Neural cell (in vitro differentiated cells): ENCODE results near the gene STAT3. TPM values are rescaled to one million over a fixed set of nuclear protein-coding genes. Genes with fewer than 3 reads are reported as not detected.
A peak's percentile ranks its signal among the peaks of the same experiment; 100 is the strongest.

Source experiments
- H2AFZ ChIP-seq: fragments of 200-600, 300-800 bp; sonication (generic), shearing (Covaris generic); 2 replicates; pipeline ENCODE4 v1.6.0; 2014; ENCODE audit warnings: low read depth, mild to moderate bottlenecking, antibody characterized with exemption, low read length, moderate library complexity
- H3F3A ChIP-seq: fragments of 200-600 bp; shearing (Covaris generic); 2 replicates; pipeline ENCODE4 v1.6.1; 2016; ENCODE audit warnings: mild to moderate bottlenecking, moderate library complexity, mixed read lengths, antibody characterized with exemption, low read length; ENCODE audit not compliant: insufficient read depth, poor library complexity, severe bottlenecking
- H3K27ac ChIP-seq: fragments of 200-600, 300-800 bp; sonication (generic), shearing (Covaris generic); 2 replicates; pipeline ENCODE4 v1.5.1; 2014; ENCODE audit warnings: mild to moderate bottlenecking, low read length, moderate library complexity
- H3K27me3 ChIP-seq: fragments of 300-800, 200-600 bp; sonication (generic), shearing (Covaris generic); 2 replicates; pipeline ENCODE4 v1.6.0; 2014; ENCODE audit warnings: mild to moderate bottlenecking, low read depth, low read length, moderate library complexity; ENCODE audit not compliant: insufficient read depth
- H3K36me3 ChIP-seq: fragments of 300-800, 200-600 bp; sonication (generic), shearing (Covaris generic); 2 replicates; pipeline ENCODE4 v1.5.1; 2014; ENCODE audit warnings: mild to moderate bottlenecking, antibody characterized with exemption, low read length, moderate library complexity; ENCODE audit not compliant: insufficient read depth
- H3K4me2 ChIP-seq: fragments of 300-800, 200-600 bp; sonication (generic), shearing (Covaris generic); 2 replicates; pipeline ENCODE4 v1.6.0; 2014; ENCODE audit warnings: mild to moderate bottlenecking, low read length
- H3K4me3 ChIP-seq: fragments of 300-800, 200-600 bp; sonication (generic), shearing (Covaris generic); 2 replicates; pipeline ENCODE4 v1.5.1; 2014; ENCODE audit warnings: mild to moderate bottlenecking, low read length, moderate library complexity
- H3K79me2 ChIP-seq: fragments of 200-600 bp; shearing (Covaris generic); replicated peaks from 2 replicates; pipeline ENCODE4 v1.6.0; 2014; ENCODE audit warnings: mild to moderate bottlenecking, low read length, moderate library complexity; ENCODE audit not compliant: insufficient read depth
- H3K9ac ChIP-seq: fragments of 300-800, 200-600 bp; sonication (generic), shearing (Covaris generic); 2 replicates; pipeline ENCODE4 v1.6.1; 2016; ENCODE audit warnings: mild to moderate bottlenecking, low read length, mixed read lengths
- H3K9me2 ChIP-seq: fragments of 200-600 bp; shearing (Covaris generic); 2 replicates; pipeline ENCODE4 v1.6.1; 2016; ENCODE audit warnings: mild to moderate bottlenecking, low read length, mixed read lengths; ENCODE audit not compliant: insufficient read depth
- H3K9me3 ChIP-seq: fragments of 200-600, 300-800 bp; sonication (generic), shearing (Covaris generic); 2 replicates; pipeline ENCODE4 v1.6.1; 2016; ENCODE audit warnings: mild to moderate bottlenecking, mixed run types, low read length, moderate library complexity, mixed read lengths
- H4K20me1 ChIP-seq: fragments of 200-600 bp; shearing (Covaris generic); 2 replicates; pipeline ENCODE4 v1.6.1; 2016; ENCODE audit warnings: mild to moderate bottlenecking, mixed run types; ENCODE audit not compliant: insufficient read depth
- CTCF ChIP-seq: fragments of 450-650 bp; IDR thresholded peaks from 2 replicates; pipeline ENCODE4 v1.5.1; 2014; ENCODE audit warnings: antibody characterized with exemption, mild to moderate bottlenecking, moderate library complexity; ENCODE audit not compliant: poor library complexity, severe bottlenecking
- EP300 ChIP-seq: fragments of 450-650 bp; conservative IDR thresholded peaks from 2 replicates; pipeline ENCODE4 v1.6.1; 2014; ENCODE audit warnings: antibody characterized with exemption, mild to moderate bottlenecking, moderate library complexity; ENCODE audit not compliant: poor library complexity, severe bottlenecking
- EZH2 ChIP-seq: fragments of 200-600, 300-800 bp; shearing (Covaris generic), sonication (generic); IDR thresholded peaks from 2 replicates; pipeline ENCODE4 v1.6.1; 2014; ENCODE audit warnings: antibody characterized with exemption, low read length, borderline replicate concordance, mild to moderate bottlenecking; ENCODE audit not compliant: insufficient read depth, poor library complexity, severe bottlenecking
- MXI1 ChIP-seq: fragments of 450-650 bp; conservative IDR thresholded peaks from 2 replicates; pipeline ENCODE4 v1.6.1; 2014; ENCODE audit warnings: antibody characterized with exemption, mild to moderate bottlenecking; ENCODE audit not compliant: poor library complexity, severe bottlenecking
- POLR2AphosphoS5 ChIP-seq: IDR thresholded peaks from 2 replicates; pipeline ENCODE4 v1.6.1; 2012
- RAD21 ChIP-seq: fragments of 450-650 bp; conservative IDR thresholded peaks from 2 replicates; pipeline ENCODE4 v1.6.1; 2014; ENCODE audit warnings: antibody characterized with exemption, mild to moderate bottlenecking, moderate library complexity
- REST ChIP-seq: IDR thresholded peaks from 2 replicates; pipeline ENCODE4 v1.6.1; 2012; ENCODE audit warnings: borderline replicate concordance
- SMC3 ChIP-seq: fragments of 450-650 bp; conservative IDR thresholded peaks from 2 replicates; pipeline ENCODE4 v1.6.1; 2014; ENCODE audit warnings: antibody characterized with exemption, mild to moderate bottlenecking, moderate library complexity; ENCODE audit not compliant: poor library complexity
- TAF1 ChIP-seq: IDR thresholded peaks from 2 replicates; pipeline ENCODE4 v1.6.1; 2012; ENCODE audit warnings: low read depth
- polyA plus RNA-seq: library from polyadenylated mRNA; depleted of rRNA; stranded (reverse); fragments of >200 nt; gene quantifications from 2 replicates; pipeline ENCODE4 v1.2.3, GENCODE V29; 2014

The STAT3 gene
- polyA plus RNA-seq, 1 donor from 2014 or later: 24.2 TPM

GRCh38 chr17:42275527-42276358, 112.5 kb downstream of the STAT3 start:
- TF ChIP-seq POLR2AphosphoS5 (no peak), MXI1 (peak; percentile 73), CTCF (peak; percentile 26), EP300 (peak; percentile 17), REST (no peak), TAF1 (peak; percentile 23), RAD21 (no peak), SMC3 (no peak), EZH2 (no peak)
- H3K9me2 ChIP-seq: no peaks in the 10 kb centered on the region
- no peaks in the 10 kb centered on the region for H3K9me3 ChIP-seq
- no peaks in the 10 kb centered on the region for H3K27me3 ChIP-seq
- H3K4me2 ChIP-seq: peak overlapping the region; percentile 95
- H4K20me1 ChIP-seq: peaks cover 2% of the 10 kb centered on the region
- H3F3A ChIP-seq: no peaks in the 10 kb centered on the region
- peak overlapping the region; percentile 77 for H3K9ac ChIP-seq
- peak overlapping the region; percentile 31 for H2AFZ ChIP-seq
- peak overlapping the region; percentile 90 for H3K27ac ChIP-seq
- no peaks in the 10 kb centered on the region for H3K36me3 ChIP-seq
- peaks cover 45% of the 10 kb centered on the region for H3K79me2 ChIP-seq
- peak overlapping the region; percentile 67 for H3K4me3 ChIP-seq

GRCh38 chr17:42274812-42275526, 113.3 kb downstream of the STAT3 start:
- H3F3A ChIP-seq: no peaks in the 10 kb centered on the region
- H3K27ac ChIP-seq: peak overlapping the region; percentile 90
- H3K4me3 ChIP-seq: peak overlapping the region; percentile 67
- no peaks in the 10 kb centered on the region for H3K27me3 ChIP-seq
- H2AFZ ChIP-seq: peak overlapping the region; percentile 31
- H3K9me2 ChIP-seq: no peaks in the 10 kb centered on the region
- peaks cover 53% of the 10 kb centered on the region for H3K79me2 ChIP-seq
- H3K36me3 ChIP-seq: no peaks in the 10 kb centered on the region
- H3K4me2 ChIP-seq: peak overlapping the region; percentile 95
- no peaks in the 10 kb centered on the region for H3K9me3 ChIP-seq
- TF ChIP-seq CTCF (no peak), EZH2 (no peak), EP300 (no peak), REST (no peak), RAD21 (no peak), MXI1 (no peak), POLR2AphosphoS5 (no peak), TAF1 (no peak), SMC3 (no peak)
- peak overlapping the region; percentile 77 for H3K9ac ChIP-seq
- peaks cover 5% of the 10 kb centered on the region for H4K20me1 ChIP-seq
